ENCODE results near the gene CYTL1.

DNA sequence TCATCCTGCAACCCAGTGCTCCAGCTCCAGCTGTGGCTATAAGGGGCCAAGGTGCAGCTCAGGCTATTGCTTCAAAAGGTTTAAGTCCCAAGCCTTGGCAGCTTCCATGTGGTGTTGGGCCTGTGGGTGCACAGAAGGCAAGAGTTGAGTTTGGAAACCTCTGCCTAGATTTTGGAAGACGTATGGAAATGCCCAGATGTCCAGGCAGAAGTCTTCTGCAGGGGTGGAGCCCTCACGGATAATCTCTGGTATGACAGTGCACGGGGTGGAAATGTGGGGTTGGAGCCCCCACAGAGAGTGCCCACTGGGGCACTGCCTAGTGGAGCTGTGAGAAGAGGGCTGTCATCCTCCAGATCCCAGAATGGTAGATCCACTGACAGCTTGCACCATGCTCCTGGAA, 44.5 kb downstream of the CYTL1 start:
- TF ChIP-seq, protein P1, sequence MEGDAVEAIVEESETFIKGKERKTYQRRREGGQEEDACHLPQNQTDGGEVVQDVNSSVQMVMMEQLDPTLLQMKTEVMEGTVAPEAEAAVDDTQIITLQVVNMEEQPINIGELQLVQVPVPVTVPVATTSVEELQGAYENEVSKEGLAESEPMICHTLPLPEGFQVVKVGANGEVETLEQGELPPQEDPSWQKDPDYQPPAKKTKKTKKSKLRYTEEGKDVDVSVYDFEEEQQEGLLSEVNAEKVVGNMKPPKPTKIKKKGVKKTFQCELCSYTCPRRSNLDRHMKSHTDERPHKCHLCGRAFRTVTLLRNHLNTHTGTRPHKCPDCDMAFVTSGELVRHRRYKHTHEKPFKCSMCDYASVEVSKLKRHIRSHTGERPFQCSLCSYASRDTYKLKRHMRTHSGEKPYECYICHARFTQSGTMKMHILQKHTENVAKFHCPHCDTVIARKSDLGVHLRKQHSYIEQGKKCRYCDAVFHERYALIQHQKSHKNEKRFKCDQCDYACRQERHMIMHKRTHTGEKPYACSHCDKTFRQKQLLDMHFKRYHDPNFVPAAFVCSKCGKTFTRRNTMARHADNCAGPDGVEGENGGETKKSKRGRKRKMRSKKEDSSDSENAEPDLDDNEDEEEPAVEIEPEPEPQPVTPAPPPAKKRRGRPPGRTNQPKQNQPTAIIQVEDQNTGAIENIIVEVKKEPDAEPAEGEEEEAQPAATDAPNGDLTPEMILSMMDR (IDR thresholded peaks at IDR 0.05): no peak
- TF ChIP-seq POLR2AphosphoS5 (IDR thresholded peaks at IDR 0.05) (no peak), POLR2A (IDR thresholded peaks at IDR 0.05) (no peak)

Data from breast epithelium (tissue), 3 donors.